Loucy (cell line): ENCODE results near the gene PDE11A.

Source experiments
- H2AFZ ChIP-seq: fragments of 200-600 bp; sonication (generic); 2 replicates; pipeline ENCODE4 v1.6.0; 2016; ENCODE audit warnings: antibody characterized with exemption, mild to moderate bottlenecking, low read length, moderate library complexity
- H3F3A ChIP-seq: fragments of 200-600 bp; 2 replicates; pipeline ENCODE4 v1.6.0; 2016; ENCODE audit warnings: antibody characterized with exemption, low read depth, mild to moderate bottlenecking
- H3K27me3 ChIP-seq: fragments of 200-600 bp; sonication (generic); 2 replicates; pipeline ENCODE4 v1.6.1; 2014; ENCODE audit warnings: low read length, mild to moderate bottlenecking; ENCODE audit not compliant: insufficient read depth, poor library complexity, severe bottlenecking
- H3K36me3 ChIP-seq: fragments of 200-600 bp; sonication (generic); 2 replicates; pipeline ENCODE4 v1.6.1; 2016; ENCODE audit warnings: low read length; ENCODE audit not compliant: insufficient read depth
- H3K4me1 ChIP-seq: fragments of 200-600 bp; sonication (generic); 2 replicates; pipeline ENCODE4 v1.5.1; 2014; ENCODE audit warnings: low read length, mild to moderate bottlenecking; ENCODE audit not compliant: insufficient read depth, poor library complexity, severe bottlenecking
- H3K4me2 ChIP-seq: fragments of 200-600 bp; sonication (generic); 2 replicates; pipeline ENCODE4 v1.6.0; 2014; ENCODE audit warnings: antibody characterized with exemption, low read length, low read depth, mild to moderate bottlenecking; ENCODE audit not compliant: poor library complexity, severe bottlenecking
- H3K4me3 ChIP-seq: fragments of 200-600 bp; sonication (generic); 2 replicates; pipeline ENCODE4 v1.5.1; 2014; ENCODE audit warnings: low read length, mild to moderate bottlenecking, mixed read lengths; ENCODE audit not compliant: poor library complexity, severe bottlenecking
- H3K79me2 ChIP-seq: fragments of 200-600 bp; sonication (generic); 2 replicates; pipeline ENCODE4 v1.6.1; 2014; ENCODE audit warnings: low read length; ENCODE audit not compliant: insufficient read depth
- H3K9ac ChIP-seq: fragments of 200-600 bp; sonication (generic); 2 replicates; pipeline ENCODE4 v1.6.0; 2014; ENCODE audit warnings: mild to moderate bottlenecking, low read depth, low read length, moderate library complexity; ENCODE audit not compliant: poor library complexity, severe bottlenecking
- H3K9me2 ChIP-seq: fragments of 200-600 bp; sonication (generic); replicated peaks from 2 replicates; pipeline ENCODE4 v1.6.1; 2016; ENCODE audit warnings: low read depth, low read length, mixed read lengths
- H3K9me3 ChIP-seq: fragments of 200-600 bp; sonication (generic); 2 replicates; pipeline ENCODE4 v1.6.1; 2014; ENCODE audit warnings: mild to moderate bottlenecking, antibody characterized with exemption, low read length, low read depth; ENCODE audit not compliant: insufficient read depth
- H4K20me1 ChIP-seq: fragments of 200-600 bp; sonication (generic); 2 replicates; pipeline ENCODE4 v1.6.0; 2014; ENCODE audit warnings: antibody characterized with exemption, low read length, mild to moderate bottlenecking; ENCODE audit not compliant: insufficient read depth, poor library complexity, severe bottlenecking
- CTCF ChIP-seq: fragments of 200-600 bp; sonication (generic); conservative IDR thresholded peaks from 2 replicates; pipeline ENCODE4 v1.5.1; 2014; ENCODE audit warnings: mild to moderate bottlenecking, antibody characterized with exemption, low read length
- EZH2phosphoT487 ChIP-seq: fragments of 200-600 bp; IDR thresholded peaks from 2 replicates; pipeline ENCODE4 v1.6.1; 2018; ENCODE audit warnings: antibody characterized with exemption, mild to moderate bottlenecking, moderate library complexity, borderline replicate concordance

The PDE11A gene

GRCh38 chr2:178108176-178108575 is 35.6 kb upstream of the PDE11A start:
- no peak overlapping the region for H3K4me3 ChIP-seq
- no peaks in the 10 kb centered on the region for H4K20me1 ChIP-seq
- no peaks in the 10 kb centered on the region for H3K36me3 ChIP-seq
- no peak overlapping the region for H3K9ac ChIP-seq
- H3F3A ChIP-seq: no peaks in the 10 kb centered on the region
- H3K79me2 ChIP-seq: 0 out of 2 replicates have a peak, but pooled peaks cover under 1% of the 10 kb centered on the region
- H3K27me3 ChIP-seq: no peaks in the 10 kb centered on the region
- H3K4me1 ChIP-seq: peaks cover 2% of the 10 kb centered on the region
- H3K4me2 ChIP-seq: no peak overlapping the region
- no peaks in the 10 kb centered on the region for H3K9me3 ChIP-seq
- H3K9me2 ChIP-seq: no peaks in the 10 kb centered on the region
- no peak for TF ChIP-seq EZH2phosphoT487
- no peak for TF ChIP-seq CTCF
- H2AFZ ChIP-seq: no peak overlapping the region

GRCh38 chr2:178106053-178106452 is 33.5 kb upstream of the PDE11A start:
- Histone ChIP-seq H3K9ac (no peak overlapping the region), H3K9me2 (no peaks in the 10 kb centered on the region), H3K4me3 (no peak overlapping the region), H3F3A (no peaks in the 10 kb centered on the region), H3K36me3 (no peaks in the 10 kb centered on the region), H3K79me2 (no peaks in the 10 kb centered on the region), H2AFZ (no peak overlapping the region), H4K20me1 (no peaks in the 10 kb centered on the region), H3K9me3 (no peaks in the 10 kb centered on the region), H3K4me1 (no peaks in the 10 kb centered on the region), H3K4me2 (no peak overlapping the region), H3K27me3 (no peaks in the 10 kb centered on the region)
- TF ChIP-seq CTCF: no peak
- no peak for TF ChIP-seq EZH2phosphoT487

- no peaks in the 10 kb centered on the region for H3K36me3 ChIP-seq
- no peaks in the 10 kb centered on the region for H3K9me2 ChIP-seq
- no peaks in the 10 kb centered on the region for H3K79me2 ChIP-seq
- H3K4me1 ChIP-seq: no peaks in the 10 kb centered on the region
- no peaks in the 10 kb centered on the region for H3K9me3 ChIP-seq
- TF ChIP-seq EZH2phosphoT487 (no peak), CTCF (no peak)
- no peak overlapping the region for H3K9ac ChIP-seq
- no peaks in the 10 kb centered on the region for H4K20me1 ChIP-seq
- no peaks in the 10 kb centered on the region for H3K27me3 ChIP-seq
- no peak overlapping the region for H3K4me2 ChIP-seq
- H3K4me3 ChIP-seq: no peak overlapping the region
- H2AFZ ChIP-seq: no peak overlapping the region
- no peaks in the 10 kb centered on the region for H3F3A ChIP-seq
Measured at GRCh38 chr2:178105566-178105965, 33.0 kb upstream of the PDE11A start.
